Uterus (tissue), 4 donors: ENCODE measurements around the gene IER5. TPM values are rescaled to one million over a fixed set of nuclear protein-coding genes. Genes with fewer than 3 reads are reported as not detected.
A peak's percentile ranks its signal among the peaks of the same experiment; 100 is the strongest.
"Not testable (repeated sequence)": the region's sequence is repeated elsewhere in the genome, so short reads cannot be mapped to it uniquely, and the experiment has no call there.

Experiments used
- DNase-seq, 2 donors: peaks; one replicate each; pipeline ENCODE4 v3.0.0-alpha.2; 2019 to 2020
- H3K27ac ChIP-seq, 2 donors: fragments of 200-600 bp; sonication (generic); 1 replicate in 1 of 2; 2 replicates in 1 of 2; pipeline ENCODE4 v1.5.1; 2016 to 2018
- H3K27me3 ChIP-seq, 2 donors: fragments of 200-600 bp; sonication (generic); one replicate each; pipeline ENCODE4 v1.5.1; 2018 to 2019; ENCODE audit warnings: control low read depth in 1 of 2
- H3K36me3 ChIP-seq, 2 donors: fragments of 200-600 bp; sonication (generic); one replicate each; pipeline ENCODE4 v1.5.1; 2019; ENCODE audit warnings: control low read depth in 1 of 2
- H3K4me1 ChIP-seq, 2 donors: fragments of 200-600 bp; sonication (generic); one replicate each; pipeline ENCODE4 v1.5.1; 2018 to 2019; ENCODE audit warnings: control low read depth in 1 of 2
- H3K4me3 ChIP-seq, 2 donors: fragments of 200-600 bp; sonication (generic); 1 replicate in 1 of 2; 2 replicates in 1 of 2; pipeline ENCODE4 v1.5.1; 2018 to 2019; ENCODE audit warnings: mild to moderate bottlenecking in 1 of 2
- H3K9me3 ChIP-seq, 2 donors: fragments of 200-600 bp; sonication (generic); one replicate each; pipeline ENCODE4 v1.5.1; 2019; ENCODE audit warnings: control low read depth in 1 of 2
- POLR2A ChIP-seq, 2 donors: fragments of 450-650 bp; IDR thresholded peaks; one replicate each; pipeline ENCODE4 v1.6.1; 2016; ENCODE audit warnings: antibody characterized with exemption in 2 of 2, mild to moderate bottlenecking in 1 of 2, moderate library complexity in 1 of 2
- intact Hi-C: fragments of 100-400 bp; cut with DNase I; formaldehyde crosslinking; loops from one replicate; pipeline ENCODE4 v1.15.1; 2023; ENCODE audit warnings: low total_unique reads
- total RNA-seq, 4 donors: library from RNA; depleted of rRNA in 3 of 4; stranded (reverse); fragments of >200 nt in 3 of 4; gene quantifications; one replicate each; pipeline versions ENCODE4 v1.1.0 to v1.2.4, GENCODE V29; 2014 to 2023
- TF ChIP-seq, protein P1 (sequence below), 4 experiments: fragments of 200-600 bp in 2 of 4; fragments of 450-650 bp in 2 of 4; sonication (generic) in 2 of 4; IDR thresholded peaks; one replicate each; pipeline ENCODE4 v1.5.1; 2016 to 2019; ENCODE audit warnings: antibody characterized with exemption in 4 of 4, mild to moderate bottlenecking in 2 of 4, moderate library complexity in 1 of 4
- donor health status: DM: yes; HTN: yes; CAD: no.

IER5 gene
- 10 to 100 TPM; 19.4 to 34.8 (median 24.2) TPM for total RNA-seq

DNA sequence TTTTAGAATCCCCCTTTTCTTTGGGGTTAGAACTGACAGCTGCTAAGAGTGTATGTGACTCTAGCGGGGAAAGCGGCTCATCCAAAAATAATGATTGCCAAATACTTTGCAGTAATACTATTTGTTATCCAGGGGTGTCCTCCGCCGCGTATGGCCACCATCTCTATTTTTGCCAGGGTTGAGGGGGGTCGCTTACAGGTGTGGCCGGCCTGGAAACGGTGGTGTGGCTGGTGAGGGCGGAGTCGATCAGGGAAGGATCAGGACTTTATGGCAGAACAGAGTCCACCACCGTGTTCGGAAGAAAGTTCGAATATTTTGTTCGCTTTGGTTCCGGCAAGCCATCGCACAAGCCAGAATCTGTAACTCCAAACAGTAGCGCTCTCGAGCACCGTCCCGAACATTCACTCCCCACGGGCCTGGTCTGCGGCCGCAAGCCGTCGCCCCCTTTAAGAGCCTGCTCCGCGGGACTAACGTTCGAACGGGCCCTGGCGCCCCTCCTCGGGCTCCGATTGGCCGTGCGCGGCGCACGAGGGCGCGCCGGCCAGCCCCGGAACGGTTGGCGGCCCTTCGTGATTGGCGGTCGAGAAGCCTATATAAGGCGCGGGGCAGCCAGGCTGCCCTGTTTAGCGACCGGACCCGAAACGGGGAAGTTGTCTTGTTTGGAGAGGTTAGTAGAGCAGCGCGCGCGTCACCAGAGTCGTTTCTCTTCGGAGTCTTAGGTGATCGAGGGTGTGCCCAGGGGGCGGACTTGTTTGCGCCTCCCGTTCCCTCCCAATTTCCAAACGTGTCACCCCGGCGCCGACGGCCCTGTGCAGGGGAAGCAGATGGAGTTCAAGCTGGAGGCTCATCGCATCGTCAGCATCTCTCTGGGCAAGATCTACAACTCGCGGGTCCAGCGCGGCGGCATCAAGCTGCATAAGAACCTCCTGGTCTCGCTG lies at the start of gene IER5:
Gene IER5 (plus strand): TSS at position 622 of the 938 bp plus-strand sequence. CDS start 203 bp downstream, at position 825.
- Histone ChIP-seq H3K36me3 (no peaks in the 10 kb centered on the region), H3K27me3 (no peaks in the 10 kb centered on the region), H3K27ac (peak within 1 kb of the TSS; percentile 98 to 99), H3K4me3 (peak within 1 kb of the TSS; percentile 74 to 94), H3K4me1 (no peaks in the 10 kb centered on the region), H3K9me3 (no peaks in the 10 kb centered on the region)
- DNase-seq, result peak; percentile 97 to 98
- intact Hi-C loops, result loop anchor here (2.0 kb wide), 1 partner anchor 54 kb away; no protein-coding TSS in a partner anchor
- TF ChIP-seq POLR2A (IDR thresholded peaks at IDR 0.05), result peak; percentile 100
- TF ChIP-seq, protein P1, sequence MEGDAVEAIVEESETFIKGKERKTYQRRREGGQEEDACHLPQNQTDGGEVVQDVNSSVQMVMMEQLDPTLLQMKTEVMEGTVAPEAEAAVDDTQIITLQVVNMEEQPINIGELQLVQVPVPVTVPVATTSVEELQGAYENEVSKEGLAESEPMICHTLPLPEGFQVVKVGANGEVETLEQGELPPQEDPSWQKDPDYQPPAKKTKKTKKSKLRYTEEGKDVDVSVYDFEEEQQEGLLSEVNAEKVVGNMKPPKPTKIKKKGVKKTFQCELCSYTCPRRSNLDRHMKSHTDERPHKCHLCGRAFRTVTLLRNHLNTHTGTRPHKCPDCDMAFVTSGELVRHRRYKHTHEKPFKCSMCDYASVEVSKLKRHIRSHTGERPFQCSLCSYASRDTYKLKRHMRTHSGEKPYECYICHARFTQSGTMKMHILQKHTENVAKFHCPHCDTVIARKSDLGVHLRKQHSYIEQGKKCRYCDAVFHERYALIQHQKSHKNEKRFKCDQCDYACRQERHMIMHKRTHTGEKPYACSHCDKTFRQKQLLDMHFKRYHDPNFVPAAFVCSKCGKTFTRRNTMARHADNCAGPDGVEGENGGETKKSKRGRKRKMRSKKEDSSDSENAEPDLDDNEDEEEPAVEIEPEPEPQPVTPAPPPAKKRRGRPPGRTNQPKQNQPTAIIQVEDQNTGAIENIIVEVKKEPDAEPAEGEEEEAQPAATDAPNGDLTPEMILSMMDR (IDR thresholded peaks at IDR 0.05), result no peak

DNA sequence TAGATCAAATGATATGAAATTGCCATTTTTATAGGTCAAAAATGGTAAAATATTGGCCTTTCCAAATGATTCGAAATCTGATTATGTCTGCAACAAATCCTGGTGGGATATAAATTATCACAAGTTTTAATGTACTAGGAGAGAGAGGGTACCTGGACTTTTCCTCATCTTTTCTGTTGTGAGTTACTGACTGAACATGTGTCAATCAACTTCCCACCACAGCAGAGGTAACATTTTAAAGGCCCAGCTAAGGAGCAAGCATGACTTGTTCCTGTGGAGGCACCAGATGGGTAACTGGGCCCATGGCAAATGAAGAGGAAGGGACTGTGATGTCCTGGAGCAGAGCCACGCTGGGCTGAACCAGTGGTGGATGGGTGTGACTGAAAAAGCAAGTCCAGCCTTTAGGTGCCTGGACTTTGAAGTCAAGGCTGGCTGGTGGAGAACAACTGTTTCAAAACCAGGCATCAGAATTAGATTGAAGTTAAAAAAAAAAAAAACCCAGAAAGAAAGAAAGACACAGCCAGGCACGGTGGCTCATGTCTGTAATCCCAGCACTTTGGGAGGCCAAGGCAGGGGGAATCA lies 48.1 kb upstream of the IER5 start:
- no peak overlapping the region for H3K27ac ChIP-seq
- no peak for TF ChIP-seq POLR2A (IDR thresholded peaks at IDR 0.05)
- TF ChIP-seq, protein P1 (IDR thresholded peaks at IDR 0.05), result no peak
- intact Hi-C loops, result no loop called here
- H3K9me3 ChIP-seq, result no peaks in the 10 kb centered on the region
- H3K36me3 ChIP-seq, result no peaks in the 10 kb centered on the region
- DNase-seq, result no peak
- H3K4me1 ChIP-seq, result peaks cover 0 to 4% of the 10 kb centered on the region in 2 donors
- H3K27me3 ChIP-seq, result no peaks in the 10 kb centered on the region
- no peak overlapping the region for H3K4me3 ChIP-seq

DNA sequence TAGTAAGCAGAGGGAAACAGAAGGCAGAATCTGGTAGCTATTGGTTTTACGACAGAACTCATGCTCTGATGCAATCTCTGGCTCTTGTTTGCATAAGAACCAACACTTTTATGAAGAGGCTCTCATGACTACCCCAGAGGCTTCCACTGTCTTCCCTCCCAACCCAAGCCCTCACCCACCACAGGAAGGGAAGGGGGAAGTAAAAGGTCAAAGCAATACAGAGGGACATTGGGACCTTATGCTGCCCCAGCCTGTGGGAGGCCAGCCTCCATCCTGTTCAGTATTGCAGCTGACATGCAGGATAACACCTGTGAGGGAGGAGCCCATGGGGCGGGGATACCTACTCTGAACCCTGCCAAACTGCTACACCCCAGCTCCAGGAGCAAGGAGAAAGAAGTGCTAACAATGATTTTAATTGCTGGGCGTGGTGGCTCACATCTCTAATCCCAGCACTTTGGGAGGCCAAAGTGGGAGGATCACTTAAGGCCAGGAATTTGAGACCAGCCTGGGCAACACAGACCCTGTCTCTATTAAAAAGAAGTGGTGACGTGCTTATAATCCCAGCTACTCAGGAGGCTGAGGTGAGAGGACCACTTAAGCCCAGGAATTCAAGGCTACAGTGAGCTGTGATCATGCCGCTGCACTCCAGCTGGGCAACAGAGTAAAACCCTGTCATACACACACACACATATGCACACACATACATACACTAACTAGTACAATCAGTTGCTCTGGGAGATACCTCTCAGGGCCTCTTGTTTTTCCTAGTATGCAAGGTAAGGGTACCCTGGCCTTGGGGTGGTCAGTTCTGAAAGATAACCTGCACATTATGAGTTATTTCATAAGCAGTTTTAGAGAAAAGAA lies 45.2 kb upstream of the IER5 start:
- H3K36me3 ChIP-seq, result no peaks in the 10 kb centered on the region
- H3K9me3 ChIP-seq, result no peaks in the 10 kb centered on the region
- no peak for DNase-seq
- no peaks in the 10 kb centered on the region for H3K27me3 ChIP-seq
- no peak overlapping the region for H3K27ac ChIP-seq
- no peaks in the 10 kb centered on the region for H3K4me1 ChIP-seq
- TF ChIP-seq, protein P1 (IDR thresholded peaks at IDR 0.05), result no peak
- TF ChIP-seq POLR2A (IDR thresholded peaks at IDR 0.05), result no peak
- H3K4me3 ChIP-seq, result no peak overlapping the region
- intact Hi-C loops, result no loop called here

DNA sequence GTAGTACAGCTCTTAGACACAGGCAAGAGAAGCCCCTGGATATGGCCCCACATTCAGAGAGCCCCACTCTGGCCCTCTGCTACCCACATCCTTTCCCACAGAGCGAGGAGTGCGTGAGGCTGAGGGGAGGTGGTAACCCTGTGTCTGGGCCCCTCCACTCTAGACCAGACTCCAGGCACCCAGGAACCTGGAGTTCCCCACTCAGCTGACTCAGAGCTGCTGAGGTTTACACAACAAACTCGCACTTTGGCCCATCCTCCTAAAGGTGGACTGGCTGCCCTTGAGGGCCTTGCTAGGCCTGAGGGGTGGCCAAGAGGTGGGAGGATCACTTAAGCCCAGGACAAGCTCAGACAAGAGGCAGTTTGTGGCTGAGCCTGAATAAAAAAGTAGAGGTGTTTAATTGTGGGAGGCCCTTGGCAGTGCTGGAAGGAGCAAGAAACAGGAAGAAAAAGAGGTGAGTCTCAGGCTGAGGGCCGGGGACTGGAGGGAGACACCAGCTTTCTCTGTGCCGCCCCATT lies 44.0 kb upstream of the IER5 start:
- Histone ChIP-seq H3K36me3 (no peaks in the 10 kb centered on the region), H3K4me3 (no peak overlapping the region), H3K27me3 (no peaks in the 10 kb centered on the region), H3K9me3 (no peaks in the 10 kb centered on the region), H3K4me1 (no peaks in the 10 kb centered on the region), H3K27ac (no peak overlapping the region)
- DNase-seq, result no peak
- intact Hi-C loops, result no loop called here
- TF ChIP-seq, protein P1 (IDR thresholded peaks at IDR 0.05), result no peak
- no peak for TF ChIP-seq POLR2A (IDR thresholded peaks at IDR 0.05)

DNA sequence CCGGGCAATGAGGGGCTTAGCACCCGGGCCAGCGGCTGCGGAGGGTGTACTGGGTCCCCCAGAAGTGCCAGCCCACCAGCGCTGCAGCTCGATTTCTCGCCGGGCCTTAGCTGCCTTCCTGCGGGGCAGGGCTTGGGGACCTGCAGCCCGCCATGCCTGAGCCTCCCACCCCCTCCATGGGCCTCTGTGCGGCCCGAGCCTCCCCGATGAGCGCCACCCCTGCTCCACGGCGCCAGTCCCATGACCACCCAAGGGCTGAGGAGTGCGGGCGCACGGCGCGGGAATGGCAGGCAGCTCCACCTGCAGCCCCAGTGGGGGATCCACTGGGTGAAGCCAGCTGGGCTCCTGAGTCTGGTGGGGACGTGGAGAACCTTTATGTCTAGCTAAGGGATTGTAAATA lies 42.6 kb upstream of the IER5 start:
- DNase-seq, H3K4me3 ChIP-seq, H3K4me1 ChIP-seq, H3K9me3 ChIP-seq, H3K36me3 ChIP-seq, H3K27ac ChIP-seq, intact Hi-C loops, H3K27me3 ChIP-seq: not testable (repeated sequence)
